HG03442 (cell line): ENCODE data around the gene FANCC.

Experiments
- ATAC-seq: cut with Tn5 transposase; IDR thresholded peaks from one replicate; pipeline ENCODE4 v1.9.1; 2021; ENCODE audit warnings: mild to moderate bottlenecking, moderate library complexity; ENCODE audit not compliant: unreplicated experiment

Gene FANCC

DNA sequence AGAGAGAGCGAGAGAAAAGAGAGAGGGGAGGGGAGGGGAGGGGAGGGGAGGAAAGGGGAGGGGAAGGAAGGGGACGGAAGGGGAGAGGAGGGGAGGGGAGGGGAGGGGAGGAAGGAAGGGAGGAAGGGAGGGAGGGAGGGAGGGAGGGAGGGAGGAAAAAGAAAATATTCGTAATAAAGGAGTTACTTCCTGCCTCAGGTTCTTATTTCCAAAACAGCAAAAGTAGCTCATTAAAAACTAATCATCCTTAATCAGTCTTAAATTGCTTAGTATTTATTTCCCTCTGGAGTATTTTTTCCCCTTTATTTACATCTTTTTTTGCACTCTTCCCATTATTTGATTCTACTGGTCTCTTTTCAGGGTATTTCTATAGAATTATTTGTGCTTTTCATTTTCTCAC lies 162.3 kb downstream of the FANCC start:
- ATAC-seq = no peak

DNA sequence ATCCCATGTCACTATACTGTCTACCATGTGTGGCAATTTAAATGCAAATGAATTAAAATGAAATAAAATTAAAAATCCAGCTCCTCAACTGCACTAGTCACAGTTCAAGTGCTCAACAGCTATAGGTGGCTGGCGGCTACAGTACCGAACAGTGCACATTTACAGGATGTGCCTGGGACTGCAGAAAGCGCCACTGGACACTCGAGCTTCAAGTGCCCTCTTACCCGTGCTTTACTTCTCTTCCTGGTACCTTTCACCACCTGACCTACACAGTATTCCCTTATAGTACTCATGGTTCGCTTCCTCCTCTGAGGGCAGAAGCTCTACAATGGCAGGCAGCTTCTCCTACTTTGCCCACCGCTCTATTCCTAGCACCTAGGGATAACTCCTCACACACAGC lies 166.6 kb downstream of the FANCC start:
- no peak for ATAC-seq

DNA sequence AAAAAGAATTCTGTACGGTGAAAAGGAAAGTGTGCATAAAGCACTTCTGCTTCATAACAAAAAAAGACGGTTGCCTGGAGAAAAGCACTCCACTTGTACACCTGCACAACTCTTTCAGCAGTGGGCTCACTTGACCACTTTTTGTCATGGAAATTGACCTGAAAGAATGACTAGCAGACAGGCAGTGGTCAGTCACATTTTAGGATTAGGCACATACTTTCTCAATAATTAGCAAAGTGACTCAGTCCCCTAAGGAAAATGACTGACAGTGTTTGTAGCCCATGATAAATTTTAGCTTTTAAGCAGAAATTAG lies 169.3 kb downstream of the FANCC start:
- no peak for ATAC-seq

DNA sequence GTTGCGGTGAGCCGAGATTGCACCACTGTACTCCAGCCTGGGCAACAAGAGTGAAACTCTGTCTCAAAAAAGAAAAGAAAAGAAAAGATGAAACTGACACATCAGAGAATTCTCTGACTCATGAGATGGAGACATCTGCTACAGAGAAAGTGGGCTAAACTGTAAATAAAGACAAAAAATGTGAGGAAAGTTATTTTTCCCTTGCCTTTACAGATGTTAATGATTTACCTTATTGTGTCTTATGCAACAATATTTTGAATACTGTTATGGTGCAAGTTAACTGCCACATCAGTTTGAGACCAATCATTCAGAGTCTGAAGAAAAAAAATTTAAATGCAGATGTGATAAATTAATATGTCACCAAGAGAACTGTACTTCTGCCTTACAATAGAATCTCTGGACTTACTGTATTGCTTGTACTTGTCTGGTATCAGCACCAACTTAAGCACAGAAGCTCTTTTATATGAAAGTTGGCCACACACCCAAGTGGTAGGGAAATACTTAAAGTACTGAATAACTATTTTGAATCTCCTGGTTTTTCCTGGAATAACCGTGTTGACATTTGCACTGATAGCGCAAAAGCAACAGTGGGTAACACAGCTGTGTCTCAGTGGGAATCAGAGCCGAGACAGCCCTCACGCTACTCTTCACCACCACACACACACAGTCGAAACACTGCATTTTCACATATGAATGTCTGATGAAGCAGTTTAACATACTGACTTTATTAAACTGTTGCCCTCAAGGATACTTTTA lies 169.9 kb downstream of the FANCC start:
- no peak for ATAC-seq

DNA sequence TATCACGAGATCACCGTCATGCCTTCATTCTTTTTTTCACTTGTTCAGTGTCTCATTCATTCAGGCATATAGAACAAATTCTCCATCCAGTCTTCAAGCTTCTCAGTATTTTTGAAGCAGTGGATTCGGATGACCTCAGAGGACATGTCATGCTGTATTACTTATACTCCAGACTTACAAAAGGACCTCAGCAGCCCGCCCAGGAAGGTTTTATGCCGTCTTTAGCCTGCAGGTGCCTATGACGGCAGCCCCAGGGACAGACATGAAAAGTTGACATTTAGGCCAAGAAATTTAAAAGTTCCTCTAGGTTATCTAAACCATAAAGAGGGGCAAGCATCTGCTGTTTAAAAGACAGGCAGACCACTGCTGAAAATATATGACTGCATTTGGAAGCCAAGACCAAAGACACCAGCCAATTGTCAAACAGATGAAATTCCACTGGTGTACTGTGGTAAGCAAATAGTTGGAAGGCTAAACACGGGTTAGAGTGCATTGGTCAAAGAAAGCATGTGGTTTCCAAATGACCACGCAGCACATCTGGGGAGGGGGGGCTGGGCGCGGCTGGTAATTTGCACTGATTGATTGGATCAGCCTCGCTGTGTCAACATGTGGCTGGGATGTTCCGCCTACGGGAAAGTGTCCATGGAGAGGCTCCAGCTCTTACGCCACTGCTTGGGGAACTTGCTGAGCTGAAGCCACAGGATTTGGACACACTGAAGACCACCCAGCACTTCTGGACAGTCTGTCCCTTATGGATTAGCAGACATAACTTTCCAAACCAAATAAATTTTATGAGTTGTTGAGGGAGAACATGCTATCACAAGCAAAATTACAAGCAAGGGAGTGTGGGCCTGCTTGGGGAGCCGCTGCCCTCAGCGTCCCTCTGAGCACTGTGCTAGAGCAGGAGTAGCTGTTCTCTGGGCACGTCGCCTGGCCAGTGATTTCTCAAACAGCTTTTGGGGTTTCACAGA lies 173.6 kb downstream of the FANCC start:
- ATAC-seq = no peak

DNA sequence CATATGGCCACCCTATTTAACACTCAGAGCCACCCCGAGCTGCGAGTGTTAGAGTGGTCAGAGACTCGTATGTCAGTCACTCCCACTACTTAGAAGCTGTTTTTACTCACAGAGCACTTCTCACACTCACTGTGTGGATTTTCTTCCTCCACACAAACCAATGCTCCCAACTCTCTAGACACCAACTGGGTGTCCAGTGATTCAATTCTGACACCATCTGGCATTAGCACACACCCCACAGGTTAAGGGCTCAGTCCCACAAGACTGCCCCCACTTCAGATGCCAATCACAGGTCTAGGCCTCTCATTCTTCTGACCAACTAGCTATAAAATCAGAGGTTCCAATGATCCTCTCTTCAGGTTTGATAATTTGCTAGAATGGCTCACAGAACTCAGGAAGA lies 174.8 kb downstream of the FANCC start:
- ATAC-seq = no peak

DNA sequence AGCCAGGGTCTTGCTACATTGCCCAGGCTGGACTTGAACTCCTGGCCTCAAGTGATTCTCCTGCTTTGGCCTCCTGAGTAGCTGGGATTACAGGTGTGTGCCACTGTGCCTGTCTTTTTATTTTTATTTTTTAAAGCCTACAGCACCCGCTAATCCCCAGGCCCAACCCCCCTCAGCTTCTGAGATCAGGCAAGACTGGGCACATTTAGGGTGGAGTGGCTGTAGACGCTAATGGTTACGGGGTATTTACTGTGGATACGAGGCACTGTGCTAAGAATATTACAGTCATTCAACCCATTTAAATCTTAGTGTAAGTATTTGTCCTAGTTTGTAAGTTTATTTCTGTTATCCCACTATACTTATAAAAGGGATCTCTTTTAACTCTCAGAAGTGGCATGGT lies 175.2 kb downstream of the FANCC start:
- ATAC-seq = no peak

DNA sequence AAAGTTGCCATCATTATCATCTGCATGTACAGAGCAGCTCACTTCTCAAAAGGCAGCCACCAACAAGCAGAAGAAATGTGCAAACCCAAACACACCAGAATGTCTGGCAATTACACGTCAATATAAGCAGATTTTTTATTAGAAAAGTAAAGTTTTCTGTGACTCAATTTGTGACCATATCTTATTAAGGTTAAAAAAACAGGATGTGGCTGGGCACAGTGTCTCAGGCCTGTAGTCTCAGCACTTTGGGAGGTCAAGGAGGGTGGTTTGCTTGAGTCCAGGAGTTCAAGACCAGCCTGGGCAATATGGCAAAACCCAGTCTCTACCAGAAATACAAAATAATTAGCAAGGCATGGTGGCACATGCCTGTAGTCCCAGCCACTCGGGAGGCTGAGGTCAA lies 176.7 kb downstream of the FANCC start:
- no peak for ATAC-seq

DNA sequence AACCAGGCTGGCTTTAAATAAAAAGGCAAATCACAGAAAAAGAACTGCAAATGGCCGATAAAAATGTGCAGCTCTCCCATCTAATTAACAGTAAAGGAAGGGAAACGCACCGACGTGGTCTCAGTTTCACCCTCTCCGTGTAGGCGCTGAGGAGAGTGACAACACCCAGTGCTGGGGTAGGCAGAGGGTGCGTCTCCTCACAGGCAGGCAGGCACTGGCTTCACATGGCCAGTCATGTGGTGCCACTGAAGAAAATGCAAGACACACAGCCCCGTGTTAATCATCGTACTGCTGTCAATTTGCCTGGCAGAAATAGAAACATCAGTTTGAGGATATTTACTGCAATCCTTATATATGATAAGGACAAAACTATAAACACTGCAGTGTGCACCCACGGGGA lies 178.4 kb downstream of the FANCC start:
- ATAC-seq = no peak

DNA sequence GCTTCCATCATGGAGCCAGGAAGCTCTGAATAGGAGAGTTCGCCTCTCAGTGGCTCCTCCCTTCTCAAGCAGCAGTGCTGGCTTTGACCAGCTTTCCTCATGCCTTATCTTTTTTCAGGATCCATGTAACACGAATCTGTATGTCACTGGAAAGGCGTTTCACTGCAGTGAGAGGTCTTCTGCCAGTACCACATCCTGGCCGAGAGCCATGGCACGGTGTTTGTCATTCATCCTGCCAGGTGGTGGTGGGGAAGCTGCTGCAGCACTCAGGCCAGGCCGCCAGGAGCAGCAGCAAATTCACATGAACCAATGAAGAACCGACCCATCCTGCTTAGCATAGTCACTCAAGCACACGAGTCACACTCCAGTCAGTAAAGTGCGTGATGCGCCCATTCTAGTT lies 179.0 kb downstream of the FANCC start:
- ATAC-seq = no peak

DNA sequence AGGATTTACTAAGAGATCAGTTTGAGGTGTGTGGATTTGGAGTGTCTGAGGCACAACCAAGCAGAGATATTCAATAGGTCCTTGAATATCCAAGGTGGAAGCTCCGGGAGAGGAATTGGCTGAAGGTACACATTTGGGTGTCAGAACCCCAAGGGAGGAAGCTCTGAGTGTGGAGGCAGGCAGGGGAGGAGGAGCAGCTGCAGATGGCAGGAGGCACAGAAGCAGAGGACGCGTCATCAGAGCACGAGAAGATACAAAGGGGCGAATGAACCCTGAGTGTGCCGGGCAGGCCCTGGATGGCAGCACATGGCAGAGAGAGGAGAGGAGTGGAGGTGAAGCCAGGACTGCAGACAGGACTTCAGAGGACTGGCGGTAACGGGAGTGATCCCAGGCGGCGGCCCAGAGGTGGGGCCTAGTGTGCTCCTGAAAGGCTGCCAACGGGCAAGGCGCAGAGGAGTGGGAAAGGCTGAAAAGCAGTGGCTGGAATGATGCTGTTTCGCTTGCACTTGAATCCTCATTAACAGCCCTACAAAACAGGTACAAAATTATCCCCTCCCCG lies 179.8 kb downstream of the FANCC start:
- no peak for ATAC-seq

DNA sequence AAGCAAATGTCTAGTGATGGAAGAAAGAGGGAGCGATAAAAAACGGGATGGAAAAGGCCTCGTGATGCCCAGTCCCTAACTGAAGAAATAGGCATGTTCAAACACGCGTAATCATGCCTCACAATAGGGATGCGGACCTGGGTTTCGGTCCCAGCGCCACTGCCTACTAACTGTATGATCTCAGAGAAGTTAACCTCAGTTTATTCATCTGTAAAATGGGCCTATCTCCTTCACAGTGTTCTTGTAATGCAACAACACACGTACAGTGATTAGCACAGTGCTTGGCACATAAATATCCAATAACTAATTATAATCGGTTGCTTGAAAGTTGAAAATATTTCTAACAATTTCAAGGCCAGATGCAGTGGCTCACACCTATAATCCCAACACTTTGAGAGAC lies 181.8 kb downstream of the FANCC start:
- no peak for ATAC-seq

DNA sequence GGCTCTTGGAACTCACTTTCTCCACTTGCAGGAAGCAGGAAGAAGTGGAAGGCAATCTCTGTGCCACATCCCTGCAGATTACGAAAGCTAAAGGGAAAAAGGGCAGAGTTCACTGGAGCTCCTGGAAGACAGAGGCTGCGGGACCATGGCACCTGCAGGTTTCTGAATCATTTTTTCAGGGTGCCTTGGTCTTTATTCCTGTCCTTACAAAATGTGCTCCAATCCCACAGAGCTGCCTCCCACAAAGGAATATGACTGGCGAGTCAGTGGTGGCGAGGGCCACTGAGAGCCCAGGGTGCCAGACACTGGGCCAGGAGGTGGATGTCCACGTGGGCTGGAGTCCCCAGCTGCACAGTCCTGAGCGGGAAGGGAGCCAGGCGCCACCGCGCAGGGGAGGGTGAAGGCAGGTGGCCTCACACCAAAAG lies 183.0 kb downstream of the FANCC start:
- no peak for ATAC-seq

DNA sequence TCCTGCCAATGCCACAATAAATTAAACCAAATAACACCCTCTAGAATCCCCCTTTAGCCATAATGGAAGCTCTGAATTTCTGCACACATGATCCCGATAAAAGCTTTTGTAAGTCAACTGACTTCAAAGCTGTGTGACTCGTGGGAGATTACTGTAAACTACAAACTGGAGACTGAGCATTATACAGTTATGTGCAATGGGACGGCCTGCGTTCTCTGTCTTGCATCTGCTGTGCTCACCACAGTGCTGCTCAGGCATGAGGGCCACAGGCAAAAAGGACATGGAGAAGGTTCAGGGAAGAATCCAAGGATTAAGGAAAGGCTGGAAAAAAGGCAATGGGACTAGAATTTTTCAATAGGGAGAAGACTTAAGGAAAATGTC lies 184.2 kb downstream of the FANCC start:
- no peak for ATAC-seq

DNA sequence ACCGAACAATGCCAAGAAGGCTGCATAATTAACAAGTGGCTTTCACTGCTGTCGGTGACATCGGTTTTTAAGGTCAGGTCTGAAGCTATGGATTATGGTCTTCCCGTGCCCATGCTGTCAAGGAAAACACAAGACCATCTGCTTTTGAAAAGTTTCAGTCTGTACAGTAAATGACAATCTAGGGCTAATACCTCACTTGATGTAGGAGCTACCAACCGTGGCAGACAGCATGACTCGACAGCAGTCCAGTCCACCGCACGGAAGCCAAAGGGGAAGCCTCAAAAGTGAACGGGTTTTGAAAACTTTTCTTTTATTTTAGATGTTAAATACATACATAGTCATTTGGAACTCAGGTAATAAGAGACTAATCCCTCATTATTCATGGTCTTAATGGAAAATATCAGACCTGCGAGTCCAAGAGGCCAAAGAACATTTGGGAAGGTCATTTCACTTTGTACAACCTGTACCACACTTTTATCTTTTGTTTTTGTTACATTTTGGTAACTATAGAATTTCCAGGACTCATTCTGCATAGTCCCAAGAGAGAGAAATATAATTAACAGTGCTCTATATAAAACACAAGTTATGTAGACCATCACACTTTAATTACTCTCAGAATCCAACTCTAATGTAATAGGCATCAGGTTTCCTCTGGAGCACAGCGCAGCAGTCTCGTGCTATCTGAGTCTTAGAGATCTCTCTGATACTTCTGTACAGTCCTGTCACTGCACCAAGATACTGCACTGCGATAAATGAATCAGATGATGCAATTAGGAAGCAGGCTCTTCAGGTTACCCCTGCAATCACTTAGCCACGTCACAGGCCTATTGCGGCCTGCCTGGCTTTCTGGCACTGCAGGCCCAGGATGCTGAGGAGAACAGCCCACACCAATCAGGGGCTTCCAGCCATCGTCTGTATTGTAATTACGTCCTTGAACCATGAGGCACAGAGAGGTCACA lies 184.9 kb downstream of the FANCC start:
- no peak for ATAC-seq

DNA sequence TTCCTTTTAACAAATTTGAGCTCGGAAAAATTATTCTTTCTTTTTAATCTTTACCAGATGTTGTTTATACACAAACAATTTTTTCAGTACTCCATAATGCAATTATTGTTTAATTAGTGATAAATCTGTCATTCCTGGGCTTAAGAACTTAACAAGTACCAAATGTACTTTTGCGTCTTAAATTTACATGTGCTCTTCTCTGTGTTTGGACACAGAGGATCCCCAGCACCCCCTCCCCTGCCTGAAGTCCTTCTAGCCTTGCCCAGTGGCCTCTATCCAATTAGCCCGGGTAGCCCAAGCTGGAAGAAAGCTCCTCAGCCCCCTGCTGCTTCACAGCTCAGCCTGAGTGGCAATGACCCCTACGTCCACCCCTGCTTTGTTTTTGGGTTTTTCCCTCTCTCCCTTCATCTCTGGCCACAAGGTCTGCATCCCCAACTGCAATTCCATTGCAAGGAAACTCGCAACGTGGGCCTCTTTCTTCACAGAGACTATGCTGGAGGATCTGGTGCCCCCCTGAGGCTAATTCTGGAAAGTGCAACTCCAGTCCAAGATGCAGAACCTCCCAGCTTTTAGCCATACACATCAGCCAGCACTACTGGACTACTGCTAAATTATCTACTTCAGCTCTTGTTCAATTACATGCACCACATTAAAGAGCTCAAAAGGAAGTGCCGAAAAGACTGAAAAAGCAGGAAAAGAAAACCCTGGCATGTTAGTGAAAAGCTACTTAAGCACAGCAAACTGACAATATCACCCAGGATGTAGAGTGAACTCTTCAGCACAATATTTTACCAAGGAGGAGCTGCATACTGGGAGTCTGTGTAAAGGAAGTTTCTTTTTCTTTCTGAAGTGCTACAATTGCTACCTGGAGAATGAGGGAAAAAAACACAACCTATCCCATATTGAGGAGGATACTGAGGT lies 186.2 kb downstream of the FANCC start:
- ATAC-seq = no peak

DNA sequence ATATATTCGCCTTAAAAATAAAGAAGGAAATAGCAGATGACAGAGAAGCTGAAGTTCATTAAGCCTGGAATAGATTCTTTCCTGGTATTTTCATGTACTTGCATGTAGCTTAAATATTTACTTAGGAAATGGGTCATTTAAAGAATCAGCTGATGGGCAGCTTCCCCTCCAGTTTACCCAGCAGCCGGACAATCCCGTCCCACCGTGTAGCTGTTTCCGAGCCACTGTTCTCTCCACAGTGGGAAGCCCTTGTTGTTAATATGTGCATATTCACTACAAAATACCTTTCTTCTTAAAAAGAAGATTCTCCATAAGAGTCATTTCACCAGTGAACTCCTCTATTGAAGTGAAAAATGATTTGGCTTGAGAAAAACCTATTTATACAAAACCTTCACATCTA lies 187.0 kb downstream of the FANCC start:
- no peak for ATAC-seq

DNA sequence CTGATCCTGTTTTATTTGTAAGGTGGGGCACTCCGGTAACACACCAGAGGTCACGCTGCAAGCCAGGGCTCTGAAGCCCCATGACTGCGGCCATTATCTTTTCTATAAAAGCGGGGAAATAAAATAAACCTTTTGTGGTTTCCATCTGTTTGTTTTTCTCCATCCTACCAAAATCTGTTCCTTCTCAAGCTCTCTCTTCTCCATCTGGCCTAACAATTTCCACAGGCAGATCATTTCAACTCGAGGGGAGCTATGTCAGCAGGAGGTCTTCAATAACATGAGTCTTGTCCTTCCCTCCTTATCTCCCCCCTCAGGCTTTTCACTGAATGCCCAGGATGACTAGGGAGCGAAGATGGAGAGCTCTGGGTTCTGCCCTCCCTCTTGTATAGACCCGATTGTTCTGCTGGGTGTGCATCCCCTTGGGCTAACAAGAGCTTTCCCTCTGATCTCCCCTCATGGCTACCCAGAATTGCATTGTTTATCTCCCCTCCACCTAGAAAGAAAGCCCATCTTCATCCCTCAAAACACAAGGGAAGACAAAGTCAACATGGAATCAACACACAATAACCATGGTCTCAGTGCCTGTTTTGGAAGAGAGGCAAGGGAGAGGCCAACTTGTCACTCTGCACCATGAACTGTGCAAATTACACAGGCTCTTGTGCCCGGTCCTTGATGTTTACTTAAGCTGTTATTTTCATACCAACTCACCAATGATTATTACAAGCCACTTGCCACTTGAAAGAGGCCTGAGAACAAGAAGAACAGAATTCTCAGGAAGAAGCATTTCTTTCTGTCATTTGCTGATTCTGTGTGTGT lies 187.8 kb downstream of the FANCC start:
- ATAC-seq = no peak

DNA sequence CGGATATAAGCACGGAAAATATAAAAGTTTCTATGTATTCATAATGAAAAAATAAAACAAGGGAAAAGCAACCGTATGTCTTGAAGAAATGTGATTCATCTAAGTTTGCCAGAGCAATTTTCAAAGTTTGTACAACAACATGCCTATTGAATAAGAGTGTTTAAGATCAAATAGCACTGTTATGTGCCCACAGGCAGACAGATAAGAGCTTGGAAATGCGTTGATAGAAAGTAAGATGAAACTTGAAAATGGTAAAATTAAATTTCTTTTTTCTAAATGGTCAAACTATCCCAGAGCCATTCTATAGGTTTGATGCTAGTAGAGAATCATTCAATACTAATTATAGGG lies 189.4 kb downstream of the FANCC start:
- ATAC-seq = no peak
